Neural progenitor cell (in vitro differentiated cells): ENCODE data around the gene SLC25A13. TPM values are rescaled to one million over a fixed set of nuclear protein-coding genes. Genes with fewer than 3 reads are reported as not detected.

Source experiments
- DNase-seq: peaks from one replicate; pipeline ENCODE4 v3.0.0-alpha.2; 2016; ENCODE audit warnings: low spot score
- H2AFZ ChIP-seq: fragments of 200-600 bp; sonication (generic); replicated peaks from 2 replicates; pipeline ENCODE4 v1.6.1; 2016; ENCODE audit warnings: antibody characterized with exemption
- H3F3A ChIP-seq: fragments of 200-600 bp; sonication (generic); 2 replicates; pipeline ENCODE4 v1.6.1; 2016; ENCODE audit warnings: antibody characterized with exemption, low read depth
- H3K27ac ChIP-seq: fragments of 200-600 bp; sonication (generic); 2 replicates; pipeline ENCODE4 v1.5.1; 2016; ENCODE audit warnings: mild to moderate bottlenecking
- H3K27me3 ChIP-seq: fragments of 200-600 bp; sonication (generic); 2 replicates; pipeline ENCODE4 v1.6.1; 2016; ENCODE audit warnings: mild to moderate bottlenecking, moderate library complexity
- H3K36me3 ChIP-seq: fragments of 200-600 bp; sonication (generic); 2 replicates; pipeline ENCODE4 v1.5.1; 2016
- H3K4me1 ChIP-seq: fragments of 200-600 bp; sonication (generic); 2 replicates; pipeline ENCODE4 v1.6.1; 2016; ENCODE audit warnings: mixed run types
- H3K4me2 ChIP-seq: fragments of 200-600 bp; sonication (generic); 2 replicates; pipeline ENCODE4 v1.6.1; 2016
- H3K4me3 ChIP-seq: fragments of 200-600 bp; sonication (generic); 2 replicates; pipeline ENCODE4 v1.5.1; 2016
- H3K79me2 ChIP-seq: fragments of 200-600 bp; sonication (generic); 2 replicates; pipeline ENCODE4 v1.6.1; 2016; ENCODE audit warnings: low read depth
- H3K9ac ChIP-seq: fragments of 200-600 bp; sonication (generic); 2 replicates; pipeline ENCODE4 v1.6.1; 2016
- H3K9me3 ChIP-seq: fragments of 200-600 bp; sonication (generic); 2 replicates; pipeline ENCODE4 v1.5.1; 2016; ENCODE audit warnings: low read depth
- H4K20me1 ChIP-seq: fragments of 200-600 bp; sonication (generic); 2 replicates; pipeline ENCODE4 v1.6.1; 2016; ENCODE audit warnings: low read depth
- H3K27ac Mint-ChIP-seq: 3 replicates; pipeline ENCODE4 v1.8.0; 2021; ENCODE audit warnings: mixed read lengths
- H3K27me3 Mint-ChIP-seq: 2 replicates; pipeline ENCODE4 v1.8.0; 2022; ENCODE audit warnings: low read depth, mild to moderate bottlenecking, inconsistent platforms, moderate library complexity, mixed read lengths; ENCODE audit not compliant: insufficient read depth
- H3K36me3 Mint-ChIP-seq: 3 replicates; pipeline ENCODE4 v1.8.0; 2021; ENCODE audit warnings: mixed read lengths
- H3K4me1 Mint-ChIP-seq: 3 replicates; pipeline ENCODE4 v1.8.0; 2021; ENCODE audit warnings: mixed read lengths
- H3K4me3 Mint-ChIP-seq: 3 replicates; pipeline ENCODE4 v1.8.0; 2021; ENCODE audit warnings: mild to moderate bottlenecking, moderate library complexity, mixed read lengths
- H3K9me3 Mint-ChIP-seq: 3 replicates; pipeline ENCODE4 v1.8.0; 2020; ENCODE audit warnings: mixed read lengths
- CTCF ChIP-seq: fragments of 200-600 bp; sonication (generic); IDR thresholded peaks from 2 replicates; pipeline ENCODE4 v1.5.1; 2017; ENCODE audit warnings: antibody characterized with exemption, mild to moderate bottlenecking
- EZH2 ChIP-seq: fragments of 200-600 bp; sonication (generic); IDR thresholded peaks from 2 replicates; pipeline ENCODE4 v1.6.1; 2017; ENCODE audit warnings: antibody characterized with exemption, mild to moderate bottlenecking, moderate library complexity
- EZH2phosphoT487 ChIP-seq: fragments of 200-600 bp; sonication (generic); IDR thresholded peaks from 2 replicates; pipeline ENCODE4 v1.6.1; 2017; ENCODE audit warnings: antibody characterized with exemption
- total RNA-seq: library from RNA; depleted of rRNA; stranded (reverse); fragments of >200 nt; gene quantifications from 2 replicates; pipeline ENCODE4 v1.2.3, GENCODE V29; 2015; ENCODE audit warnings: low replicate concordance

SLC25A13 gene
- total RNA-seq, 1 donor from 2014 or later: 83.3 TPM

DNA sequence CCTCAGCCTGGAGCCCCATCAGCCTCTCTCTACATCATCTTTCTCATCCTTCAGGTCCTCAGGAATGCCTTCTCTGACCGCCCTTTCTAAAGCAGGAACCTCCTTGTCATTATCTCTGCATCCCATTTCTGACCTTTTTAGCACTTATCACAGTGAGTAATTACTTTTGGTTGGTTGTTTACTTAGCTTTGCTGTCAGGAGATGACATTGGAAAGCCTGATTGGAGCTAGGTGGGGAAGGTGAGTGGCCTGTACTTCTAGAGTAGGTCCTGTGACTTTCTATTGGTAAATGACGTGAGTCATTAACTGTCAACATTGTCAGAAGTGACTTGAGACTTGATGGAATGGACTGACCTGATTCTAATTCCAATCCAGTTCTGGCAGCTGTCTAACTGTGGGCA lies 9.3 kb upstream of the SLC25A13 start:
- Histone ChIP-seq H3K4me2 (no peak overlapping the region), H3F3A (no peaks in the 10 kb centered on the region), H3K9me3 (no peaks in the 10 kb centered on the region), H3K27ac (no peak overlapping the region), H4K20me1 (no peaks in the 10 kb centered on the region), H2AFZ (no peak overlapping the region), H3K27me3 (no peaks in the 10 kb centered on the region), H3K36me3 (no peaks in the 10 kb centered on the region), H3K4me3 (no peak overlapping the region), H3K9ac (no peak overlapping the region), H3K79me2 (no peaks in the 10 kb centered on the region), H3K4me1 (peaks cover 5% of the 10 kb centered on the region)
- H3K36me3 Mint-ChIP-seq: no peaks in the 10 kb centered on the region
- no peaks in the 10 kb centered on the region for H3K27me3 Mint-ChIP-seq
- no peak overlapping the region for H3K27ac Mint-ChIP-seq
- TF ChIP-seq EZH2: no peak
- TF ChIP-seq CTCF: no peak
- no peak for TF ChIP-seq EZH2phosphoT487
- H3K4me1 Mint-ChIP-seq: peaks cover 2% of the 10 kb centered on the region
- no peak overlapping the region for H3K4me3 Mint-ChIP-seq
- peaks cover 3% of the 10 kb centered on the region for H3K9me3 Mint-ChIP-seq
- DNase-seq: no peak

GRCh38 chr7:96330193-96330592 lies 8.3 kb upstream of the SLC25A13 start:
- H3K9ac ChIP-seq: no peak overlapping the region
- Mint-ChIP-seq H3K9me3 (peaks cover 3% of the 10 kb centered on the region), H3K36me3 (no peaks in the 10 kb centered on the region), H3K4me3 (no peak overlapping the region), H3K27me3 (no peaks in the 10 kb centered on the region), H3K4me1 (peaks cover 2% of the 10 kb centered on the region), H3K27ac (no peak overlapping the region)
- peaks cover 5% of the 10 kb centered on the region for H3K4me1 ChIP-seq
- TF ChIP-seq CTCF: no peak
- no peak for TF ChIP-seq EZH2phosphoT487
- TF ChIP-seq EZH2: no peak
- peak overlapping the region; percentile 79 for H2AFZ ChIP-seq
- H3K27ac ChIP-seq: no peak overlapping the region
- H4K20me1 ChIP-seq: no peaks in the 10 kb centered on the region
- no peaks in the 10 kb centered on the region for H3K27me3 ChIP-seq
- H3K36me3 ChIP-seq: no peaks in the 10 kb centered on the region
- H3K4me3 ChIP-seq: no peak overlapping the region
- no peak overlapping the region for H3K4me2 ChIP-seq
- no peak for DNase-seq
- H3K9me3 ChIP-seq: no peaks in the 10 kb centered on the region
- no peaks in the 10 kb centered on the region for H3F3A ChIP-seq
- H3K79me2 ChIP-seq: no peaks in the 10 kb centered on the region

GRCh38 chr7:96329241-96329640 lies 7.3 kb upstream of the SLC25A13 start:
- Histone ChIP-seq H2AFZ (no peak overlapping the region), H3K4me3 (no peak overlapping the region), H3K27me3 (no peaks in the 10 kb centered on the region), H3K4me2 (no peak overlapping the region), H3F3A (no peaks in the 10 kb centered on the region), H3K9ac (no peak overlapping the region), H3K27ac (no peak overlapping the region), H4K20me1 (no peaks in the 10 kb centered on the region), H3K36me3 (no peaks in the 10 kb centered on the region), H3K4me1 (peaks cover 5% of the 10 kb centered on the region), H3K79me2 (no peaks in the 10 kb centered on the region), H3K9me3 (no peaks in the 10 kb centered on the region)
- Mint-ChIP-seq H3K4me3 (no peak overlapping the region), H3K36me3 (no peaks in the 10 kb centered on the region), H3K9me3 (peaks cover 3% of the 10 kb centered on the region), H3K27me3 (no peaks in the 10 kb centered on the region), H3K27ac (no peak overlapping the region), H3K4me1 (peaks cover 2% of the 10 kb centered on the region)
- no peak for DNase-seq
- TF ChIP-seq EZH2: no peak
- TF ChIP-seq CTCF: no peak
- TF ChIP-seq EZH2phosphoT487: no peak

- no peak overlapping the region for H3K9ac ChIP-seq
- no peak for TF ChIP-seq EZH2phosphoT487
- TF ChIP-seq EZH2: no peak
- TF ChIP-seq CTCF: no peak
- H3K4me3 ChIP-seq: no peak overlapping the region
- H3K4me1 Mint-ChIP-seq: peaks cover 2% of the 10 kb centered on the region
- H3K27me3 ChIP-seq: no peaks in the 10 kb centered on the region
- no peak overlapping the region for H3K4me3 Mint-ChIP-seq
- no peak overlapping the region for H3K4me2 ChIP-seq
- H3F3A ChIP-seq: no peaks in the 10 kb centered on the region
- no peaks in the 10 kb centered on the region for H3K9me3 Mint-ChIP-seq
- no peak overlapping the region for H3K27ac Mint-ChIP-seq
- peaks cover 5% of the 10 kb centered on the region for H3K4me1 ChIP-seq
- no peaks in the 10 kb centered on the region for H3K36me3 ChIP-seq
- no peak overlapping the region for H3K27ac ChIP-seq
- no peak overlapping the region for H2AFZ ChIP-seq
- H3K79me2 ChIP-seq: no peaks in the 10 kb centered on the region
- no peaks in the 10 kb centered on the region for H4K20me1 ChIP-seq
- H3K36me3 Mint-ChIP-seq: no peaks in the 10 kb centered on the region
- H3K9me3 ChIP-seq: no peaks in the 10 kb centered on the region
- H3K27me3 Mint-ChIP-seq: no peaks in the 10 kb centered on the region
- DNase-seq: no peak
These were observed 6.1 kb upstream of the SLC25A13 start for GRCh38 chr7:96328016-96328415.
